RWPE2 (cell line): ENCODE results near the gene XPNPEP2.

Source experiments
- ATAC-seq: fragments of 200-7000 bp; cut with Tn5 transposase; 3 replicates; pipeline ENCODE4 v1.9.1; 2021; ENCODE audit warnings: low read depth
- DNase-seq: peaks from one replicate; pipeline ENCODE4 v3.0.0-alpha.2; 2020; ENCODE audit warnings: low spot score
- H3K27ac ChIP-seq: fragments of 450-650 bp; 2 replicates; pipeline ENCODE4 v1.5.1; 2017; ENCODE audit warnings: mild to moderate bottlenecking; ENCODE audit not compliant: poor library complexity, severe bottlenecking
- H3K27me3 ChIP-seq: fragments of 250-450 bp; sonication (Bioruptor Pico); 2 replicates; pipeline ENCODE4 v1.5.1; 2021; ENCODE audit warnings: mild to moderate bottlenecking, moderate library complexity; ENCODE audit not compliant: insufficient read depth, poor library complexity, severe bottlenecking
- H3K36me3 ChIP-seq: fragments of 250-450 bp; sonication (Bioruptor Pico); 2 replicates; pipeline ENCODE4 v1.5.1; 2020; ENCODE audit warnings: low read depth, mild to moderate bottlenecking, moderate library complexity
- H3K4me1 ChIP-seq: fragments of 250-450 bp; sonication (Bioruptor Pico); 2 replicates; pipeline ENCODE4 v1.5.1; 2021; ENCODE audit warnings: mild to moderate bottlenecking, moderate library complexity; ENCODE audit not compliant: insufficient read depth, poor library complexity, severe bottlenecking
- H3K4me3 ChIP-seq: fragments of 250-450 bp; sonication (Bioruptor Pico); 2 replicates; pipeline ENCODE4 v1.5.1; 2021; ENCODE audit warnings: mild to moderate bottlenecking, moderate library complexity; ENCODE audit not compliant: severe bottlenecking
- H3K9me3 ChIP-seq: fragments of 250-450 bp; sonication (Bioruptor Pico); 2 replicates; pipeline ENCODE4 v1.5.1; 2021; ENCODE audit warnings: mild to moderate bottlenecking, moderate library complexity; ENCODE audit not compliant: severe bottlenecking
- CTCF ChIP-seq: fragments of 450-650 bp; IDR thresholded peaks from one replicate; pipeline ENCODE4 v1.5.1; 2017; ENCODE audit warnings: mild to moderate bottlenecking, moderate library complexity; ENCODE audit not compliant: poor library complexity, severe bottlenecking

XPNPEP2 gene

GRCh38 chrX:129787336-129788055 is 48.7 kb downstream of the XPNPEP2 start:
- ATAC-seq (no peak), DNase-seq (no peak)
- no peak overlapping the region for H3K27ac ChIP-seq
- no peaks in the 10 kb centered on the region for H3K9me3 ChIP-seq
- TF ChIP-seq CTCF = no peak
- no peaks in the 10 kb centered on the region for H3K36me3 ChIP-seq
- H3K4me1 ChIP-seq = no peaks in the 10 kb centered on the region
- no peak overlapping the region for H3K4me3 ChIP-seq
- H3K27me3 ChIP-seq = no peaks in the 10 kb centered on the region

GRCh38 chrX:129788527-129788926 is 49.7 kb downstream of the XPNPEP2 start:
- H3K36me3 ChIP-seq = no peaks in the 10 kb centered on the region
- H3K9me3 ChIP-seq = no peaks in the 10 kb centered on the region
- H3K4me3 ChIP-seq = no peak overlapping the region
- DNase-seq = no peak
- H3K27me3 ChIP-seq = no peaks in the 10 kb centered on the region
- no peaks in the 10 kb centered on the region for H3K4me1 ChIP-seq
- ATAC-seq = no peak
- H3K27ac ChIP-seq = no peak overlapping the region
- TF ChIP-seq CTCF = no peak

- Histone ChIP-seq H3K4me1 (no peaks in the 10 kb centered on the region), H3K27ac (no peak overlapping the region), H3K27me3 (no peaks in the 10 kb centered on the region), H3K9me3 (no peaks in the 10 kb centered on the region), H3K4me3 (no peak overlapping the region), H3K36me3 (no peaks in the 10 kb centered on the region)
- DNase-seq (no peak), ATAC-seq (no peak)
- TF ChIP-seq CTCF = no peak
Measured at GRCh38 chrX:129790146-129790545, 51.4 kb downstream of the XPNPEP2 start.

- no peaks in the 10 kb centered on the region for H3K4me1 ChIP-seq
- H3K27ac ChIP-seq = no peak overlapping the region
- DNase-seq = no peak
- ATAC-seq = no peak
- no peak overlapping the region for H3K4me3 ChIP-seq
- no peaks in the 10 kb centered on the region for H3K9me3 ChIP-seq
- no peaks in the 10 kb centered on the region for H3K27me3 ChIP-seq
- H3K36me3 ChIP-seq = no peaks in the 10 kb centered on the region
- TF ChIP-seq CTCF = no peak
Measured at GRCh38 chrX:129790808-129791207, 52.0 kb downstream of the XPNPEP2 start.

GRCh38 chrX:129791336-129791735 is 52.6 kb downstream of the XPNPEP2 start:
- Histone ChIP-seq H3K4me3 (no peak overlapping the region), H3K27me3 (no peaks in the 10 kb centered on the region), H3K27ac (no peak overlapping the region), H3K9me3 (no peaks in the 10 kb centered on the region), H3K4me1 (no peaks in the 10 kb centered on the region), H3K36me3 (no peaks in the 10 kb centered on the region)
- TF ChIP-seq CTCF = no peak
- DNase-seq = no peak
- ATAC-seq = no peak
